DMS153 treated with DMSO at 0.1 percent for 48 hours (cell line): ENCODE measurements around the gene LRGUK.

Source experiments
- DNase-seq: peaks from one replicate; lab custom pipeline; 2025; ENCODE audit not compliant: unreplicated experiment; lab: John Stamatoyannopoulos, UW

LRGUK gene

DNA sequence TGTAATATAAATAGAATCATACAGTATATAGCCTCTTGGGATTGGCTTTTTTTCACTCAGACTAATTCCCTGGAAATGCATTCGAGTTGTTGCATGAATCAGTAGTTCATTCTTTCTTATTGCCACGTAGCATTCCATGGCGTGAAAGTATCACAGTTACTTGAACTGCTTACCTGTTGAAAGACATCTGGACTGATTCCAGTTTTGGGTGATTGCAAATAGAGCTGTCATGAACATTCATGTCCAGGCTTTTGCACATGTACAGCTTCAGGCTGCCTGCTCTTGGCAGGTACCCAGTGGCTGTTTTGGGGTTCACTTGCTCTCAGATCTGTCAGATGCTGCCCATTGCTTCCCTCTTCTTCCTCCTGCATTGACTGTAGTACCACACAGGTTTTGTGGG, 54.9 kb downstream of the LRGUK start:
- no peak for DNase-seq

DNA sequence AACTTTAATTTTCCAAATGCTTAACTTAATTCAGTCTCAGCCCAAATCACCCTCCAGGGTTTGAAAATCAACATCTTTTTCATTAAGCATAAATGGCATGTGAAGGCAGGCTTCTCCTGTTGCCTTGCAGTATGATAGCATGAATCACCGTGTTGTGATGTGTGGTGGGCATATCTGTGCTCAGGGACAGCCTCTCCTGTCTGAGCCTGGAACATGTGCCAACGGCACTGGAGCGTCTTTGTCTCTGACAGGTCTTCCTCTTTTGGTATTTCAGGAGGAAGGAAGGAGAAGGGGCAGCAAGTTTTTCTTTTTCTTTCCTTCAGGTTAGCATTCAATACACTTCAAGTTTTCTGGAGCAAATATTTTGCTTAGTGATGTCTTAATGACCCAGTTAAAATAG, 57.6 kb downstream of the LRGUK start:
- no peak for DNase-seq

DNA sequence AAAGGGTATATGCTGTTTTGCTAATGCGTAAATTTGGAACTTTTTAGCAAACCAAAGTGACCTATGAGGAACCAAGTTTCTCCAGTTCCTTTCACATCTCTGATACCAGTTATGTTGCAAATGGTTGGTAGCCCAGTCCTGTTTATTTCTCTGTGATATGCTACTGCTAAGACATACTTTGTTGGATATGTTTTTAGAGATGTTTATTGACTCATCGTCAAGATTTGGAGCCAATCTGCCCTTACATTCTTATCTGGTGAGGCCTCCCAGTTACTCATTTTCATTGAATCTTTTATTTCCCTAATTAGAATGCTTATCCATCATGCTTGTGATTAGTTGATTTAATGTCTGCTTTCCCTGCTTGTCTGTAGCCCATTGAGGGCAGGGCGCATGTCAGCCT, 58.9 kb downstream of the LRGUK start:
- DNase-seq = no peak

DNA sequence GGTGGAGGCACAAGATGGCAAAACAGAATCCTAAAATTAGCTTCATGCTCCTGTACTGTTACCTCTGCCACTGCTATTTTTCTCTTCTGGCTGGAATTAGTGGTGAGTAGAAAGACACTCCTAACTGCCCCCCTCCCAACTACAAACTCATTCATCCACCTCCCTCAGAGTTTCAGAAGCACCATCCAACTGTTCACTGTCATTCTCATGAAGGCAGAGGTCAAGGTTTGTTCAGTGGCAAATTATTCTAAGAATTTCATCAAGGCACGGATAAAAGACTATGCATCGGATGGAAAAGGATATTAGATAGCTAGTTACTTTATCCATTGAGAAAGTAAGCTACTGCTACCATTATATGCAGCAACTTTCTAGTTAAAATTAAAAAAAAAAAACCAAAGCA, 59.7 kb downstream of the LRGUK start:
- no peak for DNase-seq

DNA sequence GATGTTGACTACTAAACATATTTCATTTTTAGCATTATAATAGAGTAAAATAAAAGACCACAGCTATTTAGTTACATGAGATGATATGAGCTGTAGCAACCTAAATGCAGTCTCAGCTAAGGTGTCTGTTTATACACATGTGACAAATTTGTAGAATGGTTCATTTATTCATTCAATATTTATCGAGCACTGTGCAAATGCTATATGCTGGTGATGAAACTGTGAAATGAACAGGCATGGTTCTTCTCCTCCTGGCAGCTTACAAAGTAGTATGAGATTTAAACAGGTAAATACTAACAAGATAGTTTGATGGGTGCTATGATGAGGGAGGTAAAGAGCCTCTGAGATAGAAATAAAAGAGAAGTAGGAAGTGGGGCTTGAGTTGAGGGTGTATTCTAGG, 60.8 kb downstream of the LRGUK start:
- DNase-seq = no peak

DNA sequence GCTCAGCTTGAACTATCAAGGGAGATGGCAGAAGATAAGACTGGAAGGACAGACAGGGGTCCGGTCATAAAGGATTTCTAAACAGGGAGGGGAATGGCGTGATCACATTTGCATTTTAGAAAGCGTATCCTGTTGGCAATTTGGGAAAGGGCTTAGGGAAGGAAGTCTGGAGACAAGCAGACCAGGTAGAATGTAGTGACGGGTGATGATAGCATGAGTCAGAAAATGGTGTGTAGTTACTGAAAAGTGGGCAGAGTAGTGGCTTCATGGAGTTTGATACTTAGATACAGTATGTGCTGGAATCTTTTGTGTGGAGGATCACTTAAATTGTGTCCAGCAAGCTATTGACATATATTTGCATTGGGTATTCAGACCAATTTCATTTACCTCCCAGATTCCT, 61.2 kb downstream of the LRGUK start:
- no peak for DNase-seq

DNA sequence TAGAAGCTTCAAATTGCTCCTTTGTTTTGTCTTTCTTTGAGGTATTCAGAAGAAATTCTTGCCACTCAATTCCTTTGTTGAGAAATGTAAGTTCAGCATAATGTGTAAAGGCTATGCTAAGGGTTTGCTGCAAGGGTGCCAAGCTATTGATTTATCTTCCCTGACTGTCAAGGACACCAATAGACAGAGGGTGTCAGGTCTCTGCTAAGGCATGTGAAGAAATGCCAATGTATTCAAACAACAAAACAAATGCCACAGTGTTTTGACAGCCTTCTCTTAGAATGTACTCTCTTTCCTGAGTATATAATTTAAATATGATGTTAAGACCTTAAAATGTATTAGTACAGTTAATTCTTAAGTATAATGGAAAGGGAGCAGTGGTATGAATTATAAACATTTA, 62.4 kb downstream of the LRGUK start:
- no peak for DNase-seq

DNA sequence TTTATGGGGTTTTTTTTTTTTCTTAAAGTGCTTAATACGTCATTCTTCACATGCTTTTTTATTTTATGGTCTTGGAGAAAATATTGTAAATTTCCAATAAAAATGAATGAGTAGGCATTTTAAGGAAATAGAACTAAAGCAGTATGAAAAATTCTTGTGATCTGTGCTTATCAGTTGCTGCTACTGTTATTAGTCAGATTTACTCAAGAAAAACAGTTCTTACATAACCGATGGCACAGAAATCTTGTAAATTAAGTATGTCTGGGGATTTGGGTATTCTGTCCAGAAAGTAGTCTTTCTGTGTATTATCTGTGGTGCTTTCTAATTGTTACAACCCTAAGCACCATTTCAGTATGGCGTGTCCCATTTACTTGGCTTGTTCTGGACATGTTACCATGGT, 64.7 kb downstream of the LRGUK start:
- no peak for DNase-seq

DNA sequence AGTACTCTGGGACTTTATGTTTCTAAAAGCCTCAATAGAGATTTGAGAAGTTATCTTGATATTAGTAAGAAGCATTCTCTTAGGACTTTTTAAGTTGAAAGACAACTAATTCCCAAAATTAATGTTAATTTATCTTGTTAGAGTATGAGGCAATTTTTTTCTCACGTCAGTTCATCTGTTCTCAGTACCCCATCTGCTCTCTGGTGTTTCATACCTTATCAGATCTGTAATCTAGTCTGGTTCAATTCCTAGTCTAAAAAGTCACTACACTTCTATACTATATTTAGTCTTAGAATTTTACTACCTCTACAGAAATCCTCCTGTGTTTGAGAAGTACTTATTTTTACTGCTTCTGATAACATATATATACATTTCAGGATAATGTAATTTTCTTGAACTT, 66.1 kb downstream of the LRGUK start:
- no peak for DNase-seq

DNA sequence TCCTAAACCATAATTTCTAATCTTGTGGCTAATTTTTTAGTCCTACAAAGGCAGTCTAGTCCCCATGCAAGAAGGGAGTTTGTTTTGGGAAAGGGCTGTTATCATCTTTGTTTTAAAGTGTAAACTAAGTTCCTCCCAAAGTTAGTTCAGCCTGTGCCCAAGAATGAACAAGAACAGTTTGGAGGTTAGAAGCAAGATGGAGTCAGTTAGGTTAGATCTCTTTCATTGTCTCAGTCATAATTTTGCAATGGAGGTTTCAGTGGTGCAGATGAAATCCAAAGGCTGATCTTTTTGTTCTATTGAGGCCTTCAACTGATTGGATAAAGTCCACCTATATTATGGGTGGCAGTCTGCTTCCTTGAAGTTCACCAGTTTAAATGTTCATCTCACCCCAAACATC, 68.1 kb downstream of the LRGUK start:
- no peak for DNase-seq

DNA sequence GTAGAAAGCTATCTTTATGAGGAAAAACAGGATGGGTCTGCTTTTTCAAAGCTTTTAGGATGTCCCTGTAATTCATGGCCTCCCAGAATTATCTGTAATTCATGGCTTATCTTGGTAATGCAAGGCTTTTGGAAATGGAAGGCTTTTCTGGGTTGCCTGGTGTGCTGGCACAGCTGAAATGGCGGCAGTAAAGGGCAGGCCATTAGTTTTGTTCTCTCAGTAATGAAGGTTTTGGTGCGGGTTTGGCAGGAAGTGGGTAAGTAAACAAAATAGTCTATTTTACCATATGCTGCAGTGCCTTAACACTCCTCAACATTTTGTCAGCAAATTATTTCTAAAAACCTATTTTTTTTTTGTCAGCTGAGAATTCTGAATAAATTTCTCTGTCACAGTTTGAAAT, 69.3 kb downstream of the LRGUK start:
- DNase-seq = no peak

DNA sequence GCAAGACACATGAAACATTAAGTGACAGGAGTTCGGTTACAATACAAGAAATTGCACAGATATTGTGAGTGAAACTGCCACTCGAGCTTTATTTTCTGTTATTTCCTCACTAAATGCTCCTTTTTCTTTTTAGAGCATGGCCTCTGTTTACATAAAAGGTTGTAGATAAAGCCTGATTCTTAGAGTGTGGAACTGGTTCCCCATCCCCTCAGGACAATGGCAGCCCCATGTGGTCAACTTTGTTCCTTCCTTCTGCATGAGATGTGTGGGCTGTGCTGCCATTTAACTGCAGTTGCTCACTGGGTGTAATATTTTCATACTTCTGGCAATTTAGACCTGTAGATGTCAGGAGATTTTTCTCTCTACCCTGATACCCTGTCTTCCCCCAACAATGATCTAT, 70.2 kb downstream of the LRGUK start:
- DNase-seq = no peak

DNA sequence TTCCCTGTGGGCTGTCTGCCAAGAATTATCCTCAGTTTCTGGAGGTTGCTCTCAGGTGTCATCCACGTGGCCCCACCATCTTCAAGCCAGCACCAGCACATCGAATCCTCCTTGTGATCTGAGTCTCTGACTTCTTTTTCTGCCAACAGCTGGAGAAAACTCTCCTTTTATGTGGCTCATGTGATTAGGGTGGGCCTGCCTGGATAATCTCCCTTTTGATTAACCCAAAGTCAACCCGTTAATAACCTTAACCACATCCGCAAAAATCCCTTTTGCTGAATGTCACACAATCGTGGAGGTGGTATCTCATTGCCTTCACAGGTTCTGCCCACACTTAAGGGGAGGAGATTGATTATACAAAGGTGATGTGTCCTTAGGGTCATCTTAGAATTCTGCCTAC, 73.8 kb downstream of the LRGUK start:
- no peak for DNase-seq

DNA sequence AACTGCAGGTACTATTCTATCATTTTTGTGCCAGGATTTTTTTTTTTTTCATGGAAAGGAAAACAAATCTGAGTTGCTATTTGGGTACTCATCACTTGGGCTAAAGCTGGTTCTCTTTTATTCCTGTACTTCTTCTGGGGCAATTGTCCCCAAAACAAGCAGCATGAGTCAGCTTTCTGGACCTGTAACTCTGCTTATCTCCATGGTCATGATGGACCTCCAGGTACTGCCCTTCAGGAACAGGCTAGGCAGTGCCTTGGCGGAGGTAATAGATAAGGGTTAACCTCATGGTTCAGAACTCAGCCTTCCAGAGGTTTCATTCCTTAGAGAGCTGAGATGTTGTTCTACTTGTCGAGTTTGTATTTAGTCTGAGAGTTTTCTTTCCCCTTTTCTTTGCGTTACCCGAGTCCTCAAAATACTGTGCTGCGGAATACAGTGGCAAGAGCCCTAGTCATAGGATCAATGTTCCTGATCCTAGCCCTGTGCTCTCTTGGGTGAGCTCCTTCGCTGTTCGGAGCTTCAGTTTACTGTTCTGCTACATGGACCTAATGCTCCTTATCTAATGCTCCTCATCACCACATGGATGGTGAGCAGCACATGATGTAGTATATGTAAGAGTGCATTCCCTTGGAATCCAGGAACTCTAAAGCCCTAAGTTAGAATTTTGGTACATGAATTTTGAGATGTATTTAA, 74.6 kb downstream of the LRGUK start:
- DNase-seq = no peak

DNA sequence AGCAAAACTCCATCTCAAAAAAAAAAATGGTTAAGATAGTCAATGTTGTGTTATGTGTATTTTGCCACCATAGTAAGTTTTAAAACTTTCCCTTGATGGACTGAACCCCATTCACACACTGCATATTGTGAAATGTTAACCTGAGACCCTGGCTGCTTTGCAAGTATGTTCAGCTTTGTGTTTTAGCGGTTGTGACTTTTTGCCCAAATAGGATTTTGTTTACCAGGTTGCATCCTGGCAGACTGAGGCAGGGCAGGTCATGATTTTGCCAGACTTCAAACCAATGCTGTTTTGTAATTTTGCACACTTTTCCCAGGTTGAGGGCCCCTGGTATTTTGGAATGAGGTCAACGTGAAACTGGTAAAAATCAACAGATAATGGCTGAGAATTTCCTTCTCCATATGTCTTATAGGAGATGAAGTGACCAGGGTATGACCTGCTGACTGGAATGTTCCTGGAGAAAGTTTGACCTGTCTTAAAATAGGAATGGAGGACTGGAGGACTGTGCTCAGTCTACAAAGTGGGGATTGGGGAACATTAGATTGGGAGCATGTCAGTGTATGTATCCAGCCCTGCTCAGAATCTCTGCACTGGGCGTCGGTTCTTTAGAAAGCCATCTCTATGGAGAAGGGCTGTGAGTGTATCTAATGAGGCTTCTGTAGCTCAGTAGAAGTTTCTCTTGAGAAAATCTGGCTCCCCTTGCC, 76.2 kb downstream of the LRGUK start:
- no peak for DNase-seq

DNA sequence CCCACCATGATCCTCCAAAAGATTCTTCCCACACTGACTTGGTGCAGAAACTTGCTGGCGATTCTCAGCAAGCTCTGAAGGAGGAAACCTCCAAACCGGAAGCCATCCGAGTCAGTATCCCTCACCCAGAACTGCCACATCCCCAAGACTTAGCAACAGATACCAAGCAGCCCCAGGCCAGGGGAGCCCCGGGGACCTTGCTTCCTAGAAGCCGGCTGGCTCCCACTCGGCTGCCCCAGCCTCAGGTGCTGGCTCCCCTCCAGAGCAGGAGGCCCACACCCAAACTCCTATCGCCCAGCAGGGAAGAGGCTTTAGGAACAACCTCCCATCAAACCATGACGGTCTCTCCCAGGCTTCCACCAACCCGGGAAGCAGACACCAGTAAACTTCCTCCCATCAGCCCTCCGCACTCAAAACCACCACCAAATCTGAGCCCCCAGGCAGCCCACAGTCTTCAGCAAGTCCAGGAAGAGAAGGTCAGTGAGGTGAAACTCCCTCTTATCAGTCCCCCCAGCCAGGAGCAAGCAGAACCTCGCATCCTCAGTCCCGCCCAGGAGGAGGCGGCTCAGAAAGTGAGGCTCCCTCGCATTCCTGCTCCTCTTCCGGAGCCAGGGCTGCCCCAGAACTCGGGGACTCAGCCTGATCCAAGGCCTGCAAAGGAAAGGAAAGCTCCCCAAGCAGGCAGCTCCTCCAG, 82.3 kb downstream of the LRGUK start:
- DNase-seq = no peak

DNA sequence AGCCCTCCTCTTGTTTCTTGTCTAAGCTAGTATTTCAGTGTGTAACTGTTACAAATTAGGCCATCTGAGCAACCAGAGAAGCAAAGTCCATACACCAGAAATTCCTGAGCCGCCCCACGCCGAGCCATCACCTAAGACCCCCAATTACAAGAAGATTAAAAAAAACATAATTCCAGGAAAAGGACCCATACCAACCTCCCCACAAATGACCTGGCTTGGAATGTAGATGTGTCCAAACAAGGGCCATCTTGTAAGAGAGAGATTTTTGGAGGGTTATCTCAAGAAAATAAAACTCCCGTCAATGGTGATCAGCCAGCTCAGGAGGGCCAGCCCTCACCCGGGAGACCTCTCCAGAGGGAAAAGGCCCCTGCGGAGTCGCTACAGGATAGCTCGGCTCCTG, 83.1 kb downstream of the LRGUK start:
- no peak for DNase-seq

DNA sequence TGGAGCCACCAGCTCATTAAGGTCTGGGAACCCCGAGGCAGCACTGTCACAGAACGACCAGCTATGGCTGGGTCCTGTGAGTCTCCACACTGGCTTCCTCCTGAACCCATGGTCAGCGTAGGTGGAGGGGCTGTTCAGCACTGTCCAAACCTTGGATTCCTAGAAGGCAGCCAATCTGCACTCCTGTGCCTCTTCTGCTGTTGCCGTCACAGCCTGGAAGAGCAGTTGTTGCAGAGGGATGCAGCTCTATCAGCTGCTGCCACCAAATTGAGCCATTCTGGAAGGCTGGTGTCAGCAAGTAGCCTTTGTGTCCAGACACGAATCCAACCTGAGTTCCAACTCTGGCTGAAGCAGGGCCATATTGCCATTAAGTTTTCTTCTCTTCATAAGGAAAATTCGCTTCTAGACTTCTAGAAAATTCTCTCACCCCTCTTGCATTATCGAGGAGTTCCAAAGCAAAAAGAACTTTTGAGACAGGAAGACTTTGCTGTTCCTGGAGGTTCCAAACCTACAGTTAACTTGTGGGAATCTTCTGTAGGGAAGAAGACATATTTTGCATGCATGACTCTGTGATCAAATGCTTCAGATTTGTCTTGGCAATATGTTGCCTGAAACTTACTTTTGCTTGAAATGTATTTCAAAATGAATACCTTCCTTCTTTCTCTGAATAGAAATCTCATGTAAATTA, 84.0 kb downstream of the LRGUK start:
- no peak for DNase-seq

DNA sequence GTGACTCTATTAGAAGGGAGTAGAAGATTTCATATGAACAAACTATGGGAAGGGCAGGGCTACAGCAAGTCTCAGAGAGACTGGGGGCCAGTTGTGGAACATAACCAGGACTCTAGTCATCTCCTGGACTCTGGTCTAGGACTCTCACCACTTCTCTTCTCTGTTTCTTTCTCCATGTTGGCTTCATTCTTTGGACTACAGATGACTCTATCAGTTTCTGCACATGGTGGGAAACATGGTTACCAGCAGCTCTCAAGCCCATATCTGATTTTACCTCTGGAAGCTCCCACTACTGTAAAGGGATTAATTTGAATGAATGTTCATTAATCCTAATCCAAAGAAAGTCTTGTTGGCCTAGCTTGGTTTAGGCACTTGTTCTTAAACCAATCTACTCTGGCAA, 84.7 kb downstream of the LRGUK start:
- DNase-seq = no peak

DNA sequence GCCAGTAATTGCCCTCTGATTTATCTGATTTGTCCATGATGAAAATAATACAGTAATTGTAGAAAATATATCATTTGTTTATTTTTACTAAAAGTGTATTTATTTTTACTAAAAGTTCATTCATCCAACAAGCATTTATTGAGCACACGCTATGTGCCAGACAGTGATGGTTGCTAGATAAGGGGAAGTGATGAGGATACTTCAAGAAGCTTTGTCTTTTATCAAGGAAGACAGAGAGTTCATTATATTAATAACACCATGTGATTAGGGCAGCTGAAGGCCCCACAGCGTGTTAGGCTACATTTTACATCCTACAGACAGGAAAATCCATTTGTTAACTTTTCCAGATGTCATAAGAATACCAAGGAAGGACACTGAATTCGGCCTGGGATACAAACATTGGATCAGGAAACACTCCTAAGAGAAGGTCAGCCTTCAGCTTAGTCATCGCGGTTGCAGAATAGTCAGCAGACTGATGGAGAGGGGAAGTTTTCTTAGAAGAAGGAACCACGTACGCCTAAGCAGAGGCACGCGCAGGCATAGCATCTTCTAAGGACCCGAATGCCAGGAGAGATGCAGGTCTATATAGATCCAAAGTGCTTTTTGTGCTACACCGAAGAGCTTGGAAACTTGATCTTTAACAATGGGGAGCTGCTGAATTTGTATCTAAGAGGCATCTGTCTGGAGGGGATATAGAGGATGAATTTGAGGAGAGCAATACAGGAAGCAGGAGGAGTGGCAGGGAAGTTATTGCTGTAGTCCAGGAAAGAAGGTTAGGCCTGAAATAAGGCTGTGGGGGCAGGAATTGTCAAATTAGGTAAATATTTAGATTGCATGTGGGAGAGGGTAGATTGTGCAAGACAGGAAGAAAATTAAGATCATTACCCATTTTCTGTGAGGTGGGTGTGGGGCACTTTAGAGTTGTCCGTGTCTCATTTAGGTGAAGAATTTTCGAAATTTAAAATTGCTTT, 85.7 kb downstream of the LRGUK start:
- no peak for DNase-seq

DNA sequence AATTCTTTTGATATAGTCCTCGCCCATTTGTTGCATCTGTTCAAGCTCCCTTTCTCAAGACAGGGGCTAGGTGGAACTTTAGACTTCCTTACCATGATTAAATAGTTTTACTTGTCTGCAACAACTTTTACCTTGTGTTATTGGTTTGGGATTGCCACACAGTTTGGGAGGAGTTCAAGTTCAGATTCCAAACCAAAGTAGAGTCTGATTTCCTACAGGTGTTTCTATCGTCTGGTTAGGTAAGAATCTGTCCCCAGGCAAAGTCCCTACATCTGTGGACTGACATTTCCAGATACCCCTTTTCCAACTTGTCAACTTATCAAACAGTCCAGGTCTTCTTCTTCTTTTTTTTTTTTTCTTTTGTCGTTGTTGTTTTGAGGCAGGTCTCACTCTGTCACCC, 93.1 kb downstream of the LRGUK start:
- DNase-seq = no peak
